Kidney (tissue), 14 donors: ENCODE results near the gene MRO. TPM values are rescaled to one million over a fixed set of nuclear protein-coding genes. Genes with fewer than 3 reads are reported as not detected.
A peak's percentile ranks its signal among the peaks of the same experiment; 100 is the strongest.

Experiments
- DNase-seq, 5 donors: peaks; one replicate each; pipeline ENCODE4 v3.0.0-alpha.2; 2013 to 2020
- FAIRE-seq: peaks from 2 replicates; lab custom pipeline; 2012; peaks lifted over from hg19 to GRCh38; lab: Jason Lieb, UNC
- H3K27ac ChIP-seq, 2 donors: one replicate each; pipeline ENCODE4 v1.7.0; 2013; ENCODE audit warnings: low read depth in 2 of 2, low read length in 2 of 2, inconsistent platforms in 1 of 2
- H3K27me3 ChIP-seq: one replicate; pipeline ENCODE4 v1.7.1; 2013; ENCODE audit warnings: low read length, inconsistent platforms; ENCODE audit not compliant: control insufficient read depth, insufficient read depth
- H3K36me3 ChIP-seq, 3 donors: one replicate each; pipeline versions ENCODE4 v1.7.0 to v1.7.1; 2013; ENCODE audit warnings: low read length in 3 of 3, control low read depth in 1 of 3, inconsistent platforms in 1 of 3; ENCODE audit not compliant: insufficient read depth in 3 of 3, control insufficient read depth in 2 of 3
- H3K4me1 ChIP-seq, 3 donors: one replicate each; pipeline versions ENCODE4 v1.7.0 to v1.7.1; 2013; ENCODE audit warnings: low read length in 3 of 3, inconsistent platforms in 1 of 3, low read depth in 1 of 3; ENCODE audit not compliant: control insufficient read depth in 2 of 3, insufficient read depth in 2 of 3
- H3K4me3 ChIP-seq, 3 donors: one replicate each; pipeline versions ENCODE4 v1.7.0 to v1.8.1; 2013; ENCODE audit warnings: low read length in 3 of 3, control low read depth in 1 of 3, inconsistent platforms in 1 of 3
- H3K9ac ChIP-seq, 3 donors: one replicate each; pipeline versions ENCODE4 v1.7.0 to v1.7.1; 2013; ENCODE audit warnings: low read length in 3 of 3, control low read depth in 1 of 3, inconsistent platforms in 1 of 3
- H3K9me3 ChIP-seq, 3 donors: one replicate each; pipeline versions ENCODE4 v1.7.0 to v1.7.1; 2013; ENCODE audit warnings: low read length in 3 of 3, control low read depth in 1 of 3, inconsistent platforms in 1 of 3; ENCODE audit not compliant: control insufficient read depth in 2 of 3, insufficient read depth in 1 of 3
- intact Hi-C: fragments of 100-400 bp; cut with DNase I; formaldehyde crosslinking; loops from one replicate; pipeline ENCODE4 v1.11.1; 2022
- polyA plus RNA-seq: library from polyadenylated mRNA; stranded (reverse); fragments of 350-450 nt; fragmentation: Illumina TruSeq; extraction: RNeasy Lipid Tissue Mini Kit (QIAGEN cat#74804); gene quantifications from one replicate; pipeline ENCODE4 v1.2.3, GENCODE V29; 2014; ENCODE audit warnings: low read depth, low replicate concordance; ENCODE audit not compliant: insufficient read depth
- total RNA-seq: library from RNA; stranded (reverse); fragmentation: NEBNext Ultra II Directional; extraction: Animal tissue kit (Norgen Biotek cat#: 25700); gene quantifications from one replicate; pipeline ENCODE4 v1.2.1, GENCODE V29; 2021
- TF ChIP-seq, protein P1 (sequence below): IDR thresholded peaks from 3 replicates; pipeline ENCODE4 v1.5.1; 2012; ENCODE audit warnings: mild to moderate bottlenecking, moderate library complexity, borderline replicate concordance; ENCODE audit not compliant: insufficient read depth; ENCODE audit errors: extremely low read depth
- donor health status: control.
- donor health status: control.
- donor health status: control.
- donor health status: control.
- donor health status: control.
- donor health status: DM: yes; HTN: yes; CAD: no.
- donor health status: Normal renal cell carcinoma (clear cell type).

Gene MRO
- total and polyA plus RNA-seq, 2 donors from 2014 or later: 2.9 to 6.9 TPM

GRCh38 chr18:50820901-50821520, 1.2 kb upstream of the MRO start:
- H3K4me1 ChIP-seq: peaks cover 4 to 16% (median 16%) of the 10 kb centered on the region in 3 donors
- H3K9me3 ChIP-seq: no peaks in the 10 kb centered on the region
- no peak overlapping the region for H3K27ac ChIP-seq
- TF ChIP-seq, protein P1, sequence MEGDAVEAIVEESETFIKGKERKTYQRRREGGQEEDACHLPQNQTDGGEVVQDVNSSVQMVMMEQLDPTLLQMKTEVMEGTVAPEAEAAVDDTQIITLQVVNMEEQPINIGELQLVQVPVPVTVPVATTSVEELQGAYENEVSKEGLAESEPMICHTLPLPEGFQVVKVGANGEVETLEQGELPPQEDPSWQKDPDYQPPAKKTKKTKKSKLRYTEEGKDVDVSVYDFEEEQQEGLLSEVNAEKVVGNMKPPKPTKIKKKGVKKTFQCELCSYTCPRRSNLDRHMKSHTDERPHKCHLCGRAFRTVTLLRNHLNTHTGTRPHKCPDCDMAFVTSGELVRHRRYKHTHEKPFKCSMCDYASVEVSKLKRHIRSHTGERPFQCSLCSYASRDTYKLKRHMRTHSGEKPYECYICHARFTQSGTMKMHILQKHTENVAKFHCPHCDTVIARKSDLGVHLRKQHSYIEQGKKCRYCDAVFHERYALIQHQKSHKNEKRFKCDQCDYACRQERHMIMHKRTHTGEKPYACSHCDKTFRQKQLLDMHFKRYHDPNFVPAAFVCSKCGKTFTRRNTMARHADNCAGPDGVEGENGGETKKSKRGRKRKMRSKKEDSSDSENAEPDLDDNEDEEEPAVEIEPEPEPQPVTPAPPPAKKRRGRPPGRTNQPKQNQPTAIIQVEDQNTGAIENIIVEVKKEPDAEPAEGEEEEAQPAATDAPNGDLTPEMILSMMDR: no peak
- no peaks in the 10 kb centered on the region for H3K36me3 ChIP-seq
- peak overlapping the region in 1 of 3 donors; percentile 57 for H3K9ac ChIP-seq
- intact Hi-C loops: no loop called here
- no peak for FAIRE-seq
- no peaks in the 10 kb centered on the region for H3K27me3 ChIP-seq
- no peak overlapping the region for H3K4me3 ChIP-seq
- DNase-seq: peak in 1 of 5 donors; percentile 37

DNA sequence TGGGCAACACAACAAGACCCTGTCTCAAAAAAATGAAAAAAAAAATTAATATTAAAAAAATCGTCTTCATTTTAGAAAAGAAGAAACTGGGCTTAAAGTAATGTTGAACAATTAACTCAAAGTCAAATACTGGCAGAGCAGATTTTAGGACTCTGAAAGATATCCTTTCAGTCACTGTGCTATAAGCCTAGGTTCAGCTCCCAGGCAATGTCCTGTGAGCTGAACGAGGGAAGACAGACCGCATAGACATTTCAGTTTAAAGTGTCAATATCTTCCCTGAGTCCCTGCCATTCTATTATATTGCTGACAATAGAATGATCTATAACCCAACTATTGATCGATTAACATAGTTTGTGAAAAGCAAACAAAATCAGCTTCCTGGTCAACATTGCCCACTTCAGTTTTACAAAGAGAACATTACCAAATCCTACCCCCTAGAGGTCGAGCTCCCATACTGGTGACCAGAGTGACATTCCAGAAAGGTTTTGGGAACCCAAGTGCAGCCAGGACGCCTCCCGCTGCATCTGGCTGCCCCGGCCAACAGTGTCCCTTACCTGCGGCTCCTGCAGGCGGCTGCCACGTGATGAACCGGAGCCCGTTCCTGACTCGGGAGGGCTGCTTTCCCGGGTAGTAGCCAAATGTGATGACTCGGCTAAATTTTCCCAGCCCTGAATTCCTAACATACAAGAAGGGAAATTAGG, 639 bp downstream of the MRO start:
- Histone ChIP-seq H3K36me3 (no peaks in the 10 kb centered on the region), H3K27ac (peak overlapping the region; percentile 18 to 22), H3K9me3 (no peaks in the 10 kb centered on the region), H3K9ac (peak overlapping the region in 2 of 3 donors; percentile 2 to 55), H3K27me3 (no peaks in the 10 kb centered on the region), H3K4me3 (peak overlapping the region; percentile 52 to 64 (median 52)), H3K4me1 (peaks cover 4 to 16% (median 16%) of the 10 kb centered on the region in 3 donors)
- FAIRE-seq: no peak
- TF ChIP-seq, protein P1: no peak
- DNase-seq: peak; percentile 40 to 84 (median 68)
- intact Hi-C loops: no loop called here

GRCh38 chr18:50816419-50817166, 3.2 kb downstream of the MRO start:
- peak overlapping the region; percentile 63 to 75 for H3K27ac ChIP-seq
- intact Hi-C loops: no loop called here
- TF ChIP-seq, protein P1: no peak
- FAIRE-seq: peak; percentile 8
- peak in 3 of 5 donors; percentile 53 to 74 (median 73) for DNase-seq
- H3K4me1 ChIP-seq: peaks cover 4 to 16% (median 16%) of the 10 kb centered on the region in 3 donors
- no peak overlapping the region for H3K4me3 ChIP-seq
- no peak overlapping the region for H3K9ac ChIP-seq
- no peaks in the 10 kb centered on the region for H3K9me3 ChIP-seq
- H3K27me3 ChIP-seq: no peaks in the 10 kb centered on the region
- H3K36me3 ChIP-seq: no peaks in the 10 kb centered on the region
